ENCODE measurements around the gene CWC27. TPM values are rescaled to one million over a fixed set of nuclear protein-coding genes. Genes with fewer than 3 reads are reported as not detected.

Gene CWC27
- total RNA-seq, 6 experiments from 2014 or later = 19.6 to 29.9 (median 25.4) TPM

GRCh38 chr5:64865662-64866061, 96.9 kb downstream of the CWC27 start:
- TF ChIP-seq CTCF (IDR thresholded peaks at IDR 0.05) = no peak
- no peaks in the 10 kb centered on the region for H3K9me3 Mint-ChIP-seq
- no peaks in the 10 kb centered on the region for H3K27me3 Mint-ChIP-seq (ENCODE audit: insufficient read depth)
- H3K36me3 Mint-ChIP-seq (ENCODE audit: low read depth) = no peaks in the 10 kb centered on the region
- no peak overlapping the region for H3K27ac Mint-ChIP-seq
- no peak overlapping the region for H3K4me3 Mint-ChIP-seq
- DNase-seq = no peak
- peaks cover 34% of the 10 kb centered on the region for H3K4me1 Mint-ChIP-seq (ENCODE audit: low read depth)

GRCh38 chr5:64869419-64869818, 100.7 kb downstream of the CWC27 start:
- peaks cover 55% of the 10 kb centered on the region for H3K4me1 Mint-ChIP-seq (ENCODE audit: low read depth)
- peak; percentile 67 for DNase-seq
- H3K4me3 Mint-ChIP-seq = peak overlapping the region; percentile 47
- no peaks in the 10 kb centered on the region for H3K9me3 Mint-ChIP-seq
- no peaks in the 10 kb centered on the region for H3K36me3 Mint-ChIP-seq (ENCODE audit: low read depth)
- no peak for TF ChIP-seq CTCF (IDR thresholded peaks at IDR 0.05)
- no peaks in the 10 kb centered on the region for H3K27me3 Mint-ChIP-seq (ENCODE audit: insufficient read depth)
- peak overlapping the region; percentile 80 for H3K27ac Mint-ChIP-seq

GRCh38 chr5:64872044-64872443, 103.3 kb downstream of the CWC27 start:
- no peak overlapping the region for H3K4me3 Mint-ChIP-seq

GRCh38 chr5:64873441-64873840, 104.7 kb downstream of the CWC27 start:
- no peak overlapping the region for H3K27ac Mint-ChIP-seq
- H3K36me3 Mint-ChIP-seq (ENCODE audit: low read depth) = 0 out of 2 replicates have a peak, but pooled peaks cover 5% of the 10 kb centered on the region
- H3K4me1 Mint-ChIP-seq (ENCODE audit: low read depth) = peaks cover 39% of the 10 kb centered on the region
- no peak for DNase-seq
- H3K9me3 Mint-ChIP-seq = no peaks in the 10 kb centered on the region
- H3K27me3 Mint-ChIP-seq (ENCODE audit: insufficient read depth) = no peaks in the 10 kb centered on the region
- no peak for TF ChIP-seq CTCF (IDR thresholded peaks at IDR 0.05)
- H3K4me3 Mint-ChIP-seq = no peak overlapping the region

More at GRCh38 chr5:64872044-64872443, 103.3 kb downstream of the CWC27 start:
- no peaks in the 10 kb centered on the region for H3K27me3 Mint-ChIP-seq (ENCODE audit: insufficient read depth)
- H3K4me1 Mint-ChIP-seq (ENCODE audit: low read depth) = peaks cover 41% of the 10 kb centered on the region
- H3K9me3 Mint-ChIP-seq = no peaks in the 10 kb centered on the region
- 0 out of 2 replicates have a peak overlapping the region, but pooled peaks have one; percentile 1 for H3K27ac Mint-ChIP-seq
- no peak for TF ChIP-seq CTCF (IDR thresholded peaks at IDR 0.05)
- H3K36me3 Mint-ChIP-seq (ENCODE audit: low read depth) = 0 out of 2 replicates have a peak, but pooled peaks cover 1% of the 10 kb centered on the region
- peak; percentile 23 for DNase-seq

- Mint-ChIP-seq H3K4me3 (no peak overlapping the region), H3K4me1 (ENCODE audit: low read depth) (peaks cover 26% of the 10 kb centered on the region), H3K9me3 (no peaks in the 10 kb centered on the region), H3K27ac (no peak overlapping the region), H3K27me3 (ENCODE audit: insufficient read depth) (no peaks in the 10 kb centered on the region), H3K36me3 (ENCODE audit: low read depth) (0 out of 2 replicates have a peak, but pooled peaks cover 5% of the 10 kb centered on the region)
- no peak for TF ChIP-seq CTCF (IDR thresholded peaks at IDR 0.05)
- DNase-seq = no peak
Measured at GRCh38 chr5:64874753-64875152, 106.0 kb downstream of the CWC27 start.

GRCh38 chr5:64876203-64876602, 107.5 kb downstream of the CWC27 start:
- no peak overlapping the region for H3K4me3 Mint-ChIP-seq
- H3K27ac Mint-ChIP-seq = no peak overlapping the region
- DNase-seq = no peak
- no peaks in the 10 kb centered on the region for H3K9me3 Mint-ChIP-seq
- H3K27me3 Mint-ChIP-seq (ENCODE audit: insufficient read depth) = no peaks in the 10 kb centered on the region
- H3K36me3 Mint-ChIP-seq (ENCODE audit: low read depth) = 0 out of 2 replicates have a peak, but pooled peaks cover 5% of the 10 kb centered on the region
- H3K4me1 Mint-ChIP-seq (ENCODE audit: low read depth) = peaks cover 18% of the 10 kb centered on the region
- no peak for TF ChIP-seq CTCF (IDR thresholded peaks at IDR 0.05)
